Progenitor cell of endocrine pancreas (in vitro differentiated cells): ENCODE data around the gene KRT3. TPM values are rescaled to one million over a fixed set of nuclear protein-coding genes. Genes with fewer than 3 reads are reported as not detected.

Source experiments
- DNase-seq: peaks from one replicate; pipeline ENCODE4 v3.0.0; 2021; ENCODE audit warnings: low spot score; ENCODE audit not compliant: unreplicated experiment
- H3K27ac Mint-ChIP-seq: 2 replicates; pipeline ENCODE4 v1.8.0; 2021; ENCODE audit warnings: mild to moderate bottlenecking, moderate library complexity, mixed read lengths
- H3K27me3 Mint-ChIP-seq: 2 replicates; pipeline ENCODE4 v1.8.0; 2021; ENCODE audit warnings: mixed read lengths
- H3K36me3 Mint-ChIP-seq: 2 replicates; pipeline ENCODE4 v1.8.0; 2022; ENCODE audit warnings: mixed read lengths; ENCODE audit not compliant: insufficient read depth
- H3K4me1 Mint-ChIP-seq: 2 replicates; pipeline ENCODE4 v1.8.0; 2021; ENCODE audit warnings: low read depth, mixed read lengths
- H3K4me3 Mint-ChIP-seq: 2 replicates; pipeline ENCODE4 v1.8.0; 2021; ENCODE audit warnings: low read depth, mild to moderate bottlenecking, moderate library complexity, mixed read lengths
- H3K9me3 Mint-ChIP-seq: 2 replicates; pipeline ENCODE4 v1.8.0; 2021; ENCODE audit warnings: low read depth, mixed read lengths
- CTCF ChIP-seq: fragments of 200-600 bp; sonication (generic); IDR thresholded peaks from one replicate; pipeline ENCODE4 v1.5.0; 2021; ENCODE audit warnings: antibody characterized with exemption, mild to moderate bottlenecking; ENCODE audit not compliant: unreplicated experiment
- total RNA-seq: library from RNA; stranded (reverse); gene quantifications from 2 replicates; pipeline ENCODE4 v1.2.1, GENCODE V29; 2021

Gene KRT3
- total RNA-seq, 1 donor from 2014 or later = not detected

- Mint-ChIP-seq H3K4me1 (peaks cover 3% of the 10 kb centered on the region), H3K9me3 (no peaks in the 10 kb centered on the region), H3K27ac (no peak overlapping the region), H3K4me3 (no peak overlapping the region), H3K36me3 (no peaks in the 10 kb centered on the region), H3K27me3 (peaks cover 37% of the 10 kb centered on the region)
- DNase-seq = no peak
- TF ChIP-seq CTCF = no peak
Measured at GRCh38 chr12:52802442-52802841, 6.5 kb upstream of the KRT3 start.

GRCh38 chr12:52801773-52802172 is 5.9 kb upstream of the KRT3 start:
- Mint-ChIP-seq H3K9me3 (no peaks in the 10 kb centered on the region), H3K27me3 (peaks cover 30% of the 10 kb centered on the region), H3K36me3 (no peaks in the 10 kb centered on the region), H3K4me1 (peaks cover 3% of the 10 kb centered on the region), H3K27ac (no peak overlapping the region), H3K4me3 (no peak overlapping the region)
- no peak for DNase-seq
- TF ChIP-seq CTCF = no peak

GRCh38 chr12:52800259-52800917 is 4.5 kb upstream of the KRT3 start:
- H3K4me1 Mint-ChIP-seq = peaks cover 3% of the 10 kb centered on the region
- H3K36me3 Mint-ChIP-seq = no peaks in the 10 kb centered on the region
- no peak for DNase-seq
- TF ChIP-seq CTCF = no peak
- no peaks in the 10 kb centered on the region for H3K9me3 Mint-ChIP-seq
- H3K27me3 Mint-ChIP-seq = peaks cover 26% of the 10 kb centered on the region
- no peak overlapping the region for H3K27ac Mint-ChIP-seq
- no peak overlapping the region for H3K4me3 Mint-ChIP-seq

GRCh38 chr12:52799505-52800211 is 3.7 kb upstream of the KRT3 start:
- Mint-ChIP-seq H3K9me3 (no peaks in the 10 kb centered on the region), H3K36me3 (no peaks in the 10 kb centered on the region), H3K27me3 (peaks cover 24% of the 10 kb centered on the region), H3K4me1 (peaks cover 3% of the 10 kb centered on the region), H3K4me3 (no peak overlapping the region), H3K27ac (no peak overlapping the region)
- TF ChIP-seq CTCF = no peak
- no peak for DNase-seq

- H3K27ac Mint-ChIP-seq = peak overlapping the region; percentile 2
- DNase-seq = no peak
- no peak for TF ChIP-seq CTCF
- peaks cover 28% of the 10 kb centered on the region for H3K27me3 Mint-ChIP-seq
- H3K9me3 Mint-ChIP-seq = no peaks in the 10 kb centered on the region
- H3K4me1 Mint-ChIP-seq = peaks cover 3% of the 10 kb centered on the region
- H3K4me3 Mint-ChIP-seq = no peak overlapping the region
- no peaks in the 10 kb centered on the region for H3K36me3 Mint-ChIP-seq
Measured at GRCh38 chr12:52798671-52799504, 3.0 kb upstream of the KRT3 start.
